HCT116 (cell line): ENCODE data around the gene ZNF555. TPM values are rescaled to one million over a fixed set of nuclear protein-coding genes. Genes with fewer than 3 reads are reported as not detected.

Experiments used
- ATAC-seq: fragments of 200-7000 bp; cut with Tn5 transposase; 2 replicates; pipeline ENCODE4 v1.9.1; 2020; ENCODE audit warnings: mild to moderate bottlenecking, moderate library complexity
- Bru-seq: library from RNA; stranded (reverse); fragments of 400-500 nt; gene quantifications from one replicate; lab custom pipeline; 2021; lab: Mats Ljungman, UMichigan
- BruChase-seq, 2 experiments: library from RNA; stranded (reverse); fragments of 400-500 nt; gene quantifications; one replicate each; lab custom pipeline; 2021; lab: Mats Ljungman, UMichigan
- BruUV-seq: library from RNA; stranded (reverse); fragments of 400-500 nt; replicated peaks from 2 replicates; lab custom pipeline; 2021; lab: Mats Ljungman, UMichigan
- CTCF ChIA-PET: fragments of 300-600 bp; sonication (Branson Sonifier 250); formaldehyde crosslinking; loops from one replicate; lab custom pipeline; 2021; ENCODE audit warnings: antibody characterized with exemption; lab: Charles Lee
- POLR2A ChIA-PET: fragments of 300-600, 350-600 bp; sonication (Branson Sonifier 250); formaldehyde crosslinking; loops from one replicate; lab custom pipeline; 2021; ENCODE audit warnings: antibody characterized with exemption; lab: Charles Lee
- RAD21 ChIA-PET, 2 experiments: fragments of 300-600 bp; sonication (Branson Sonifier 250); formaldehyde crosslinking; loops; one replicate each; lab custom pipeline; 2023; ENCODE audit warnings: low total read pairs in 2 of 2; ENCODE audit not compliant: uncharacterized antibody in 2 of 2, unreplicated experiment in 2 of 2, low non-redundant PET in 1 of 2; lab: Charles Lee
- DNase-seq: peaks from one replicate; pipeline ENCODE4 v3.0.0-alpha.2; 2010; ENCODE audit warnings: low read depth, low spot score
- H2AFZ ChIP-seq: fragments of 200-600 bp; shearing (Covaris generic), sonication (generic); 2 replicates; pipeline ENCODE4 v1.6.1; 2017; ENCODE audit warnings: low read depth, mixed run types, mixed read lengths, antibody characterized with exemption, low read length; ENCODE audit not compliant: poor library complexity, severe bottlenecking
- H3K27ac ChIP-seq: 2 replicates; pipeline ENCODE4 v1.5.1; 2012; ENCODE audit warnings: low read depth, low read length
- H3K27me3 ChIP-seq: fragments of 200-600 bp; sonication (generic); 2 replicates; pipeline ENCODE4 v1.6.1; 2016; ENCODE audit warnings: mixed run types, low read length, mixed read lengths; ENCODE audit not compliant: insufficient read depth
- H3K36me3 ChIP-seq, 2 experiments: fragments of 200-500 bp in 1 of 2; fragments of 200-600 bp in 1 of 2; sonication (Bioruptor generic) in 1 of 2; sonication (generic) in 1 of 2; 2 replicates each; pipeline versions ENCODE4 v1.5.1 to v1.6.1; 2014 to 2016; ENCODE audit warnings: low read length in 2 of 2, inconsistent platforms in 1 of 2, mixed read lengths in 1 of 2, mixed run types in 1 of 2; ENCODE audit not compliant: insufficient read depth in 2 of 2, control insufficient read depth in 1 of 2
- H3K4me1 ChIP-seq, 2 experiments: fragments of 200-600 bp in 1 of 2; sonication (generic) in 1 of 2; 2 replicates each; pipeline versions ENCODE4 v1.5.1 to v1.6.1; 2012 to 2017; ENCODE audit warnings: low read length in 2 of 2, inconsistent platforms in 1 of 2, mild to moderate bottlenecking in 1 of 2, mixed read lengths in 1 of 2, mixed run types in 1 of 2, moderate library complexity in 1 of 2; ENCODE audit not compliant: insufficient read depth in 2 of 2, control insufficient read depth in 1 of 2
- H3K4me2 ChIP-seq: fragments of 200-600 bp; sonication (generic); 2 replicates; pipeline ENCODE4 v1.6.1; 2017; ENCODE audit warnings: mixed run types, low read length, mixed read lengths
- H3K4me3 ChIP-seq, 2 experiments: fragments of 200-600 bp in 1 of 2; sonication (generic) in 1 of 2; replicated peaks in 1 of 2; 2 replicates each; pipeline ENCODE4 v1.5.1; 2011 to 2016; ENCODE audit warnings: low read length in 2 of 2, control low read depth in 1 of 2, low read depth in 1 of 2, mild to moderate bottlenecking in 1 of 2, mixed read lengths in 1 of 2, mixed run types in 1 of 2
- H3K79me2 ChIP-seq: fragments of 200-600 bp; sonication (generic); 2 replicates; pipeline ENCODE4 v1.6.1; 2017; ENCODE audit warnings: mild to moderate bottlenecking, mixed run types, low read length, moderate library complexity, mixed read lengths; ENCODE audit not compliant: insufficient read depth
- H3K9ac ChIP-seq: fragments of 200-600 bp; sonication (generic); 2 replicates; pipeline ENCODE4 v1.6.1; 2016; ENCODE audit warnings: low read length, mixed read lengths
- H3K9me2 ChIP-seq: fragments of 200-600 bp; sonication (generic), shearing (Covaris generic); 2 replicates; pipeline ENCODE4 v1.6.1; 2017; ENCODE audit warnings: mixed run types, mild to moderate bottlenecking, moderate library complexity; ENCODE audit not compliant: insufficient read depth
- H3K9me3 ChIP-seq, 2 experiments: fragments of 200-500 bp in 1 of 2; fragments of 200-600 bp in 1 of 2; sonication (Bioruptor generic) in 1 of 2; sonication (generic) in 1 of 2; 2 replicates each; pipeline ENCODE4 v1.6.1; 2014 to 2017; ENCODE audit warnings: low read length in 2 of 2, mixed read lengths in 2 of 2, inconsistent platforms in 1 of 2, low read depth in 1 of 2, mild to moderate bottlenecking in 1 of 2, mixed run types in 1 of 2, moderate library complexity in 1 of 2; ENCODE audit not compliant: control insufficient read depth in 1 of 2, insufficient read depth in 1 of 2
- H4K20me1 ChIP-seq: fragments of 200-600 bp; sonication (generic), shearing (Covaris generic); 2 replicates; pipeline ENCODE4 v1.6.1; 2017; ENCODE audit warnings: mixed run types, mild to moderate bottlenecking, moderate library complexity; ENCODE audit not compliant: insufficient read depth
- CBX3 ChIP-seq: IDR thresholded peaks from 2 replicates; pipeline ENCODE4 v1.6.1; 2012; ENCODE audit warnings: low read depth
- CEBPB ChIP-seq: IDR thresholded peaks from 2 replicates; pipeline ENCODE4 v1.6.1; 2012; ENCODE audit warnings: low read depth
- FOSL1 ChIP-seq: IDR thresholded peaks from 2 replicates; pipeline ENCODE4 v1.6.1; 2012; ENCODE audit warnings: low read depth
- JUND ChIP-seq: IDR thresholded peaks from 2 replicates; pipeline ENCODE4 v1.6.1; 2012
- POLR2A ChIP-seq: IDR thresholded peaks from 2 replicates; pipeline ENCODE4 v1.7.0; 2011; ENCODE audit warnings: borderline replicate concordance; ENCODE audit not compliant: insufficient read depth, insufficient read length; ENCODE audit errors: extremely low read depth
- POLR2AphosphoS5 ChIP-seq: IDR thresholded peaks from 2 replicates; pipeline ENCODE4 v1.6.1; 2011; ENCODE audit warnings: mild to moderate bottlenecking, low read depth, low read length, moderate library complexity
- RAD21 ChIP-seq: IDR thresholded peaks from 2 replicates; pipeline ENCODE4 v1.6.1; 2012; ENCODE audit warnings: low read depth, mild to moderate bottlenecking
- SP1 ChIP-seq: IDR thresholded peaks from 2 replicates; pipeline ENCODE4 v1.6.1; 2012; ENCODE audit warnings: low read depth
- SRF ChIP-seq: IDR thresholded peaks from 2 replicates; pipeline ENCODE4 v1.6.1; 2012; ENCODE audit warnings: low read depth
- TCF7L2 ChIP-seq: IDR thresholded peaks from 2 replicates; pipeline ENCODE4 v1.7.0; 2011; ENCODE audit warnings: borderline replicate concordance, inconsistent platforms; ENCODE audit not compliant: insufficient read depth, insufficient read length; ENCODE audit errors: extremely low read depth
- YY1 ChIP-seq: IDR thresholded peaks from 2 replicates; pipeline ENCODE4 v1.6.1; 2011; ENCODE audit warnings: low read length, low read depth, moderate library complexity, mild to moderate bottlenecking; ENCODE audit not compliant: insufficient replicate concordance; ENCODE audit errors: extremely low read depth
- ZFX ChIP-seq: fragments of 450-650 bp; IDR thresholded peaks from 2 replicates; pipeline ENCODE4 v1.6.1; 2017
- ZNF274 ChIP-seq: fragments of 200-500 bp; sonication (Bioruptor generic); IDR thresholded peaks from 2 replicates; pipeline ENCODE4 v1.6.1; 2014; ENCODE audit warnings: mild to moderate bottlenecking, low read depth, low read length, inconsistent platforms
- intact Hi-C: fragments of 100-400 bp; cut with micrococcal nuclease; formaldehyde crosslinking; loops from 2 replicates; pipeline ENCODE4 v1.10.0; 2022
- long read RNA-seq: library from polyadenylated mRNA; unstranded; transcript quantifications from one replicate; pipeline ENCODE4 v2.0.0, GENCODE V29; 2021; ENCODE audit not compliant: unreplicated experiment
- polyA plus RNA-seq: library from polyadenylated mRNA; unstranded; fragments of >200 nt; gene quantifications from 2 replicates; pipeline ENCODE4 v1.2.1, GENCODE V29; 2012; ENCODE audit warnings: missing spikeins
- total RNA-seq: library from RNA; stranded (reverse); gene quantifications from one replicate; pipeline ENCODE4 v1.2.1, GENCODE V29; 2021; ENCODE audit not compliant: unreplicated experiment
- TF ChIP-seq, protein P1 (sequence below), 3 experiments: fragments of 200-600 bp in 1 of 3; sonication (generic) in 1 of 3; IDR thresholded peaks in 2 of 3; conservative IDR thresholded peaks in 1 of 3; 2 replicates each; pipeline ENCODE4 v1.5.1; 2012 to 2017; ENCODE audit warnings: low read depth in 2 of 3, low read length in 2 of 3, antibody characterized with exemption in 1 of 3, borderline replicate concordance in 1 of 3, control low read depth in 1 of 3, mild to moderate bottlenecking in 1 of 3, mixed read lengths in 1 of 3, mixed run types in 1 of 3, moderate library complexity in 1 of 3; ENCODE audit not compliant: insufficient read depth in 1 of 3
- TF ChIP-seq, protein P2 (sequence below): IDR thresholded peaks from 2 replicates; pipeline ENCODE4 v1.6.1; 2012

The ZNF555 gene
- total RNA-seq (4.5 TPM), Bru-seq, nascent RNA (percentile 51 among the genes with signal in this experiment), BruChase-seq, experiment 1, labeled RNA remaining after a 6-hour chase (percentile 48 among the genes with signal in this experiment), BruChase-seq, experiment 2, labeled RNA remaining after a 2-hour chase (percentile 54 among the genes with signal in this experiment)
- polyA plus RNA-seq: 1.2 and 2.1 TPM in 2 replicates
- long read RNA-seq, full-length matches to known transcripts: 7 of 8 reads
- long read RNA-seq, partial matches to known transcripts: 0 of 8 reads
- long read RNA-seq, other reads (novel, unspliced or antisense): 1 of 8 reads

DNA sequence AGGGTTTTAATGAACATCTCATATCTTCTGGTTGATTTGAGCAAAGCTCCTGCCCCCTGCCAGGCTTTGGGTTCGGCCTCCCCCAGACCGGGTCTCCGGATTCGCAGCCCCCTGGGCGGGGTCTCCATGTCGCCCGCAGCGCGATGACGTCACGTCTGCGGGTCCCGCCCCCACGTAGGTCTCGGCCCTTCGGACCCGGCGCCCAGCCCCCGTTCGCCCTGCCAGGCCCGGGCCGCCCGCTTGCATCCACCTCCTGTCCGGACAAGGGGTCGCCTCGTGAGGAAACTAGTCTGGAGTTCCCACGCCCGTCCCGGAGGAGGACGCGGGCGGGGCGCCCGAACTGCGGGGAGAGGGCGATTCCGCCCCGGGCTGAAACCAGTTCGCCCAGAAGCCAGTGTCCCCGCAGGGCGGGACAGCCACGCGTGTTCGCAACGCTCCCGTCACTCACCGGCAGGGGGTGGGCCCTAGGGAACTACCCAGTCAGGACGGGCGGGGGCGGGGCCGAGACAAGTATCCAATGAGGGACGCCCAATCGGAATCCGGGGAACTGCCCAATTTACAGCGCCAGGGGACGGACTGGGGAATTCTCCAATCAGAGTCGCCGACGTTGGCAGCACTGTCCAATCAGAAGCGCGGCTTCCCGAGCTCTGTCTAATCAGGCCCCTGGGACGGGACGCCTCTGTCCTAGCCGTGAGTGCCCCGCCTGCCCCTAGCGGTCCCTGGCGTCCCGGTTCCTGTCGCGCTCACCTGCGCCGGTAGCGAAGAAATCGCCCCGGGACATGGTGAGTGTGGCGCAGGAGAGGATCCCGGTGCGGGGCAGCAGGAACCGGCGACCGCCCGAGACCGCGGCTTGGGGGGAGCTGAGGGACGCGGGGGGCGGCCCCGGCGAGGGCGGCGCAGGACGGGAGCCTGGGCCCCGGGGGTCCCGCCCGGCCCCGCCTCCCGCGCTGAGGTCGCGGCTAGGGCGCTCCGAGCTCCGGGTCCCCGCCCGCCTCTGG, at the start of gene ZNF555:
Gene ZNF555, plus strand, starts transcription at position 682 of the 998 bp plus-strand sequence. Its CDS starts 98 bp downstream, at position 780.
- ChIA-PET POLR2A (interaction anchor here (0.5 kb wide), 1 partner anchor 193 kb away, joined by 3 read pairs; no protein-coding TSS in a partner anchor), CTCF (interaction anchor here (0.7 to 1.7 kb wide), 4 partner anchors 10 to 109 kb away, joined by 3 to 5 read pairs (median 4); no protein-coding TSS in a partner anchor), RAD21 (no interaction called here)
- ATAC-seq (peak; percentile 99), DNase-seq (peak; percentile 98)
- H3K4me2 ChIP-seq: peak within 1 kb of the TSS; percentile 87
- peaks cover 0 to 12% of the 10 kb centered on the region in 2 experiments; a peak in 2 of 4 replicates for H3K4me1 ChIP-seq
- H3K79me2 ChIP-seq: no peaks in the 10 kb centered on the region; the same call in 1 of the 2 replicates
- intact Hi-C loops: loop anchor here (10.0 kb wide), 1 partner anchor 94 kb away; no protein-coding TSS in a partner anchor
- no peaks in the 10 kb centered on the region for H3K27me3 ChIP-seq
- H2AFZ ChIP-seq: no peak within 1 kb of the TSS
- no peaks in the 10 kb centered on the region for H3K9me2 ChIP-seq
- BruUV-seq: no TSS peak
- peak within 1 kb of the TSS; percentile 67; the same call in 1 of the 2 replicates for H3K27ac ChIP-seq
- no peaks in the 10 kb centered on the region for H4K20me1 ChIP-seq
- peak within 1 kb of the TSS; percentile 56 for H3K9ac ChIP-seq
- H3K36me3 ChIP-seq: no peaks in the 10 kb centered on the region
- H3K4me3 ChIP-seq: peak within 1 kb of the TSS; percentile 53 to 64
- TF ChIP-seq SRF: no peak
- TF ChIP-seq CBX3: peak; percentile 71; the same call in 1 of the 2 replicates
- no peak for TF ChIP-seq TCF7L2
- no peak for TF ChIP-seq RAD21
- no peak for TF ChIP-seq FOSL1
- TF ChIP-seq, protein P1, sequence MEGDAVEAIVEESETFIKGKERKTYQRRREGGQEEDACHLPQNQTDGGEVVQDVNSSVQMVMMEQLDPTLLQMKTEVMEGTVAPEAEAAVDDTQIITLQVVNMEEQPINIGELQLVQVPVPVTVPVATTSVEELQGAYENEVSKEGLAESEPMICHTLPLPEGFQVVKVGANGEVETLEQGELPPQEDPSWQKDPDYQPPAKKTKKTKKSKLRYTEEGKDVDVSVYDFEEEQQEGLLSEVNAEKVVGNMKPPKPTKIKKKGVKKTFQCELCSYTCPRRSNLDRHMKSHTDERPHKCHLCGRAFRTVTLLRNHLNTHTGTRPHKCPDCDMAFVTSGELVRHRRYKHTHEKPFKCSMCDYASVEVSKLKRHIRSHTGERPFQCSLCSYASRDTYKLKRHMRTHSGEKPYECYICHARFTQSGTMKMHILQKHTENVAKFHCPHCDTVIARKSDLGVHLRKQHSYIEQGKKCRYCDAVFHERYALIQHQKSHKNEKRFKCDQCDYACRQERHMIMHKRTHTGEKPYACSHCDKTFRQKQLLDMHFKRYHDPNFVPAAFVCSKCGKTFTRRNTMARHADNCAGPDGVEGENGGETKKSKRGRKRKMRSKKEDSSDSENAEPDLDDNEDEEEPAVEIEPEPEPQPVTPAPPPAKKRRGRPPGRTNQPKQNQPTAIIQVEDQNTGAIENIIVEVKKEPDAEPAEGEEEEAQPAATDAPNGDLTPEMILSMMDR (IDR thresholded peaks at IDR 0.05 in 2 of 3, conservative IDR thresholded peaks at IDR 0.05 in 1 of 3; ENCODE audit: borderline replicate concordance in 1 of 3, insufficient read depth in 1 of 3, low read depth in 2 of 3, low read length in 2 of 3): peak in 2 of 3 experiments; percentile 33 to 56; a peak in 3 of 6 replicates
- TF ChIP-seq, protein P2, sequence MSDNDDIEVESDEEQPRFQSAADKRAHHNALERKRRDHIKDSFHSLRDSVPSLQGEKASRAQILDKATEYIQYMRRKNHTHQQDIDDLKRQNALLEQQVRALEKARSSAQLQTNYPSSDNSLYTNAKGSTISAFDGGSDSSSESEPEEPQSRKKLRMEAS: peak; percentile 43; the same call in 1 of the 2 replicates
- no peak for TF ChIP-seq ZNF274
- TF ChIP-seq POLR2AphosphoS5: peak; percentile 66
- no peak for TF ChIP-seq POLR2A
- no peak for TF ChIP-seq ZFX
- no peak for TF ChIP-seq JUND
- TF ChIP-seq YY1: no peak
- TF ChIP-seq SP1: peak; percentile 98
- no peak for TF ChIP-seq CEBPB
- TF ChIP-seq, all 23 proteins: peak for 5
- peaks cover 1 to 7% of the 10 kb centered on the region in 2 experiments; a peak in 2 of 4 replicates for H3K9me3 ChIP-seq
